Fibroblast of the conjunctiva (primary cell): ENCODE measurements around the gene ZXDC.

Experiments
- DNase-seq: peaks from one replicate; pipeline ENCODE4 v3.0.0-alpha.2; 2010; ENCODE audit warnings: low read depth

Gene ZXDC

DNA sequence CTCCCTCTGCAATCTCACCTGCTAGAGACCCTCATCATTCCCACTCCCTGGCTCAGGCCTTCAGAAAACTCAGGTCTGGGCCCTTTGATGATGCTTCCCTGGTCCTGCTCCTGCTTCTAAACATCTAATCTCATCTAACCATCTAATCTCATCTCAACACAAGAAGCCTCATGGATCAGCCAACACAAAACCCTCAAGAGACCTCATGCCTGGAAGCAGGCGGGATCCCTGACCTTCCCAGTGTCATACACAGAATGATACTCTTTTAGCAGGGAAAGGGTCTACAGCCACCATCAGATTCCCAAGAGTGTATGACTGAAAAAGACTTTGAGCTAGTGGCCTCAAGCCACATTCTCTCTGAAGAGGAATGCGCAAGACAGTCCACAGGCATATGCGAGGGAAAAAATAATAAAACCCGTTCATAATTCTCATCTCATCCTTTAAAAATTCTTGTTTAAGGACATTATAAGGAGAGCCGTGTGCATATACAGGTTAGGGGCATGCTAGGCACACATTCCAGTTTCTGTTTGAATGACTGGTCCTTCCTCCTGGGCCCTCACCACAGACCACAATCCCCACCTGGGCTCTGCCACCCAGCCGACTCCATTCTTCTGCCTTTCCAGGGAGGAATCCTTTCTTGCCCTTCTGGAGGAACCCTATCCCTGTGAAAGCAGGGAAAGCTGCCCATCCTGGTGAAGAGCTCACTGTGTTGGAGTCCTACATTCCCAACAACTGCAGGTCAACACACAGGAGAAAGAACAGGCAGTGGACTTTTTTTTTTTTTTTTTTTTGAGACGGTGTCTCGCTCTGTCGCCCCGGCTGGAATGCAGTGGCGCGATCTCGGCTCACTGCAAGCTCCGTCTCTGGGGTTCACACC is 2.2 kb downstream of the ZXDC start:
- no peak for DNase-seq

DNA sequence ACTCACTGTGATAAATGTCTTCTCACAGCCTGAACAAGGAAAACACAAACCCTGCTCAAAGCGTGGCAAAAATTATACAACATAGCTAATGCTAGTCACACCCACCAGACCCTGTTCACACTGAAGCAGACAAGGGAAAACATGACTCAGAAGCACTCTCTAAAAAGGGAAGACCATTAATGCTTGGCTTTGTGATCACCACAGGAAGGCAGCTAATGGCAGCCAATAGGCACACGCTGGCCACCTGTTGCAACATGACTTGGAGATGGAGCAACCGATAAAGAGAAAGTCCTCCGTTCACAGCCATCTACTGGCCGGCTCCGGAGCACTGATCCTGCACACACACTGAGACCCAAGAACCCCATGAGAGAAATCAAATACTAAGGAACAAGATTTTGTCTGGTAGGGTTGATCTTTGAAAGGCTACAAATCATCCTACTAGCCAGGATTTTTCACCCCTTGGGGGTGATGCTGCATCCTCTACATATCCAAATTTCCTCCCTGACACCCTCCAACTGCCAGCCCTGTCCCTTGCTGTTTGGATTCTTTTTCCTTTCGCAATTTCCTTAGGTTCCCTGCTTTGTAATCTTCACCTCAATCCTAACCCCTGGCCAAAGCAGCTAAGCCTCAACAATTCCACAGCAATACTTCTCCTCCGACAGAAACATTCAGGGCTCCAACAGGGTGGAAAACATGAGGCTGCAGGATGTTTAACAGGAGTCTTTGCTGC is 3.2 kb downstream of the ZXDC start:
- peak; percentile 80 for DNase-seq

DNA sequence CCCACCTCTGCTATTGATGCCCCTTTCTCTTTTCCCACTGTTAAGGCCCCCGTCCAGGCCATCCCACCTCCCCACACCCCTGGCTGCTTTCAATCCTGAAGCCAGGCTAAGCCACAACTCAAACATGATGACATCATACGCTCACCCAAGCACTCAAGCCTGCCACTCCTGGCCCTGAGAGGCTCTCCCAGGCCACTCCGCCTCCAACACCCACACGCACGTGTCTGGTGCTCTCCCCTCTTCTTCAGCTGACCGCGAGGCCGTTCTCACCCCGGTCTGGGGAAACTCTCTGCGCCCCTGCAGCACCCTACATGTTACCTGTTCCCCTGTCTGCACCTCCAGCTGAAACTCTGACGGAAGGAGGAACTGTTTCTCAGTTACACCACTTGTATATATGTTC is 6.2 kb downstream of the ZXDC start:
- DNase-seq: no peak

DNA sequence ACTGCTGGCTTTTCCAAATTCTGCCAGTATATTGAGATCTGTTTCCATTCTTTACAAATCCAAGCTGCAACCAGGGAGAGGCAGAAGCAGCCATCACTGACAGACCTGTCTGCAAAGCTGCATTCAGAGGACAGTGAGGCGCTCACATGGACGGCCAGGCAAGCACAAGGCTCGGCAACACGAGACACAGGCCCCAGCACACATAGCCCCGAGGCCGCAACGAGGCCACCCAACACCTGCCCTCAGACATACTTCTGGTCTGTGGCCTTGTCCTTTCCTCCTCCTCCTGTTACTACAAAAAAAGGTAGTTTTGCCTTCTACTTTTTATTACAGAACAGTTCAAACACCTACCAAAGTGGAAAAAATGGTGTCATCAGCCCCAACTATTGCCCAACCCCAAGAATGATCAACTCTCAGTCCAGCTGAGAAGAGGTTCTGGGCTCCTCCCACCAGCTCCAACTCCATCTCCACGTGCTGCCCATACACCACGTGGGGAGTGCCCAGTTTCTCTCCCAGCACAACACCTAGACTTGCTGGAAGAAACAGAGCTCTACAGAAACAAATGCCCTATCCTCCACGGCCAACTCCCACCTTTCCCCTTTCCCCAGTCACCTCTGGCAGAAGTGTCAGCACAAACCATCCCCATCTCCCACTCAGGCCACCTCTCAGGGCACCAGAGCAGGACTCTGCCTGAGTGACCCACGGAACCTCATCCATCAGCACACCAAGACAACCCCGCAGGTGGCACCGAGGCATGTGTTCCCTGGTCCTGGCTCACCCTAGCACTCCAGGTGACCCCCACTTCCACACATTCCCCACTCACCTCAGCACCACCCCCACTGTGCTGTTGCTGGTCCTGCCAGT is 7.4 kb downstream of the ZXDC start:
- no peak for DNase-seq

DNA sequence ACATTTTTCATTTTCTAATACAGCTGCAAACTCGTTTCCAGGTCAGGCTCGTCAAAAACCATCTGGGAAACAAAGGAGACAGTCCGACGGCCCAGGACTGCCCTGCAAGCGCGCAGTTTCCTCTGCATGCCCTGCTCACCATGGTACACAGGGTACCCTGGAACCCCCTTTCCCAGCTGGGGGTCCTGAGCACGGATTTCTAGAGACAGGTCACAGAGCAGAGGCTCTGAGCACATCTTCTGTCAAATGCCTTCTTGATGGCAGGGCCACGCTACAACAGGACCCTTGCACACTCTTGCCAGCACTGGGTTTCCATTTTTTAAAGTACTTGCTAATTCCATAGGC is 8.1 kb downstream of the ZXDC start:
- no peak for DNase-seq

DNA sequence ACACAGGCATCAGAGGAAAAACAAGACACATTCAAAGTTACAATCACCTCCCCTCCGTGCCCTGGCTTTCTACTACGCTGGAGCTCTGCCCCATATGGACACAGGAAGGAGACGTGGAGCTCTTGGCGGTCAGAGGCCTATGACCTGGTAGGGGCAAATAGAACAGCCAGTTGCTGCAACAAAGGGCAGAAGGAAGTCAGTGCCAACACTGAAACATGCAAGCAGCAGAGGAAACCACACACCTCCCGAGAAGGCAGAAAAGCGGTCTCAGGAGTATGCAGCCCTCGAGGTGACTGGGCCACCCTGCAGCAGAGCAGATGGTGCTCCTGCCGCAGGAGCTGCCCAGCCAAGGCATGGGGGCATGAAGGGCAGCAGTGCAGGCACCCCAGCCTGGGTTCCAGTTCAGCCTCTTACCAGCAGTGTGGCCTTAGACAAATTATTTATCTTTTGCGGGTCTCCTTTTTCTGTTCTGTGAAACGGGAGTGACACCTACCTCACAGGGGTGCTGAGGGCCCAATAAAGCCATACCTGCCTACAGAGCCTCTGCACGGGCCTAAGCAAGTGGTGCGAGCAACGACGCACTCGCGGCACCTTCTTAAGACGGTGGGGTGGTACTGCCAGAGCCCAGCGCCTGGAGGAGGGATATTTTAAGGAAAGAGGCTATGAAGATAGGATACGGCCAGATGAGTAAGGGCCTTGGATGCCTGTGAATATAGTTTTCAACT is 8.6 kb downstream of the ZXDC start:
- DNase-seq: no peak

DNA sequence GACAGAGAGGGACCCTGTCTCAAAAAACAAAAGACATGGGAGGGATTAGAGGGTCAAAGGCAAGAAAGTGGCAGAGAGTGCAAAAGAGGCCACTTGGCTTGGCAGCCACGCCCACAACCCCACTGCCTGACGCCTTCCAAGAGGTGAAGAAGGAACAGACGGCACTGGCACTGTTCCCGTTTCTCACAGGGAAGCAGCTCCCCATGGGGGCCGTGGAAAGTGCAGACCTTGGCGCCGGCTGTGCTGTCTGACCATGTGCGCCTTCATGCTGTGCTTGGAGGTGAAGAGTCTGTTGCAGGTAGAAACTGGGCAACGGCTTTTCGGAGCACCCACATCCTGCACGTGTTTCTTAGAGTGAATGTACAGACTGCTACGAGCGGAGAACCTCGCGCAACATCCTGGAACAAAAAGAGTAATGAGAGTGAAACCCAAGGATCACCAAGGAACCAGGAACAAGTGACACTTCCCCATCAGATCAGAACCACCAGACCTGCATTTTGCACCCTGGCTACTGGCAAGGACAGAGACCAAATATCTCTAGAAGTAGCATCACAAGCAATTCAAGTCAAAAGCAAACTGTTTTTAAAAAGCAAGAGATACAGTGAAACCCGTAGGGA is 9.7 kb downstream of the ZXDC start:
- DNase-seq: no peak

DNA sequence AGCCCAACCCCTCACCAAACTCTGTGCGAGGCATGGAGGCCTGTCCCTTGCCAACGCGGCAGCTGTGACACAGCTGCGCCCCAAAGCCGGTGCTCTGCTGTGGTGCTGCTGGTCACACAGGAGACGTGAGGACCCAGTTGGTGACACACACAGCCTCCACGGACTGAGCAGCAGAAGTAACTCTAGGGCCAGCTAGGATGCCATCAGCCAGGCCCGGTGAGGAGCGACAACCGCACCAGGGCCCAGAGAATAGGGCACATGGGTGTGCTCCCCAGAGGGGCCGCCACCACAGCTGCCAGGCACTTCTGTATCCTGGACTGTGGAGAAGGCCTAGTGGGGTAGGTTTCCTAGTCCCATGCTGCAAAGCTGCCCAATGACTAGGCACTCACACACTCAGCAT is 10.7 kb downstream of the ZXDC start:
- no peak for DNase-seq

DNA sequence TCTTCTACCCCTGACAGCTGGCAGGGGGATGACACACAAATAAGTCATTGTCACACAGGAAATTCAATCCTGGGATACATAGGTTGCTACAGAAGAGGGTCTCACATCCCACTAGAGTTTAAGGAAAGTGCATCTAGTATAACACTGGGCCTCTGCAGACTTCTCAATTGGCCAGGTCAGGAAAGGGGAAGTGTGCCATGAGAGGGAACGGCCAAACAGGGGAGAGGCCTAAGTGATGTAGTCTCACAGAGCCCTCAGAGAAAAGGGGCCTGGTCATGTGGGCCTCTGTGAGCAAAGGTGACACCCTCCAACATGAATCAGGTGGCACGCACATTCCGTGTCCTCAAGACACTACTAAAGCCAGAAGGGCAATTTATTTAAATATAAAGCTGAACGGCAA is 11.2 kb downstream of the ZXDC start:
- DNase-seq: no peak

DNA sequence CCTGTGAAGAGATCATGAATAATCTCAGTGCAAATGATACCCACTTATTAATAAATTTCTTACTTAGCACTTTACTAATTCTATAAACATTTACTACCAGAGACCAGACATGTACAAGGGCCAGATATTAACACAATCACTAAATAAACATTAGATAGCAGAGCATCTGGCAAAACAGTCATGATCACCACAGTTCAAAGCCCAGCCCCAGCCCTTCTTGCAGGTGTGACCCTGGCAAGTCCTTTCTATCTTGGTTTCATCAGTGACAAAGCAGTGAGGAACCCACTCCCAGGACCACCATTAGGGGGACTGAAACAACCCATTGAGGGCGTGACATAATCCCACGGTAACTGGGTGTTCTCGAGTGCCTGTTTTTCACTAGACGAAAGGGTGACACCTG is 11.6 kb downstream of the ZXDC start:
- no peak for DNase-seq

DNA sequence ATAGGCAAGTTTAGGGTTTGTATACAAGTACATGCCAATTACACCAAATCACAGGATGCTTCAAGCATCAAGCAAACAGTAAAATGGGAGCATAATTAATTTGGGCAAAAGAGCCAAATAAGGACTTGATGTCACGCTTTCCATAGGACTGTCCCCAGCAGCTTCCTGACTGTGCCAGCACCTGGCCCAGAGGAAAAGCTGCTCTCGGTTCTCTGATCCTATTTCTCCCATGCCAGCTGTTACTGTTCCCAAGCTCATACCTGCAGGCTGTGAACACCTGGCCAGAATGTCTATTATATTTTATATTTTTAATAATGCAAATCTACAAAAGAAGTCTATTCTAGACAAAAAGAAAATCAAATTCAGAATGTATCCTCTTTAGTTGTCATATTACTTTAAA is 12.2 kb downstream of the ZXDC start:
- no peak for DNase-seq

DNA sequence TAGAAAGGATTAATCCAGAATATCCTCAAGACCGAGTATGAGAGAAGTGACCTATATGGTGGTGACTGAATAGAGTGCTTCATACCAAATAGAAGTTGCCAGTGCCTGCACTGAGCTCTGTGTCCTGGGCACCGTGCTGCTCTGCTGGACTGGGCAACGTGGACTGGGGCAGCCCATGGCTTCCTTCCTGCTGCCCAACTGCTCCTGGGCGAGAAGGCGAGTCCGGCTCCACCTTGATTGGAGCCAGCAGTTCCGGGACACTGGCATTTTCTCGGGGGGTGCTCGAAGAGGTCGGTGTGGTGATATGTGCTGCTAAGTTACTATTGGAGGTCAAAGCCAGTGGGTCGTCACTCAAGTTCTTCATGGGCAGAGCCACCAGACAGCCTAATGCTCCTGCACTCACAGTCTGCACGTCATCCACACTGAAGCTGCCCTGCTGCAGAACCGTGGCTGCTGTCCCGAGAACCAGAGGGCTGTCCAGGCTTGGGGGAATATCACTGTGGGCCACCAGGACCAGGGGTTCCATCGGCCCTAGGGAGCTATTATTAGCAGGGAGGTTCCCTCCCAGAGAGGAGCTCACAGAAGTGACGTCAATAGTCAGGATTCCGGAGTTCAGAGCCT is 14.1 kb downstream of the ZXDC start:
- no peak for DNase-seq

DNA sequence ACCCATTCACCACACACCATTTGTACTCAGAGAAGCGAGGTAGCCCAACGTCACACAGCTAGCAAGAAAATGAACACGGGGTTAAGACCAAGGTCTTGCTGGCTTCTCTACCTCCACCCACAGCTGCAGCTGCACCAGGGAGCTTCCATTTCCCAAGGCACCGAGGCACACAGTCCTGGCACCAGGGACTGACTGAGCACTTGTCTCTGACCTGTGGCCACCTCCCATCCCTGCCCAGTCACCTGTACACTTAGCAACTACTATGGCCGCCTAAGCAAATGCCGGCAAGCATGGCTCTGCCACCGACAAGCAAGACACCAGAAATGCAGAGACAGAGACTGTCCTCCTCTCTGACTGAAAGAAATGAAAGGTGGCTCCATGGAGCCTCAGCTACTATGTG is 15.3 kb downstream of the ZXDC start:
- DNase-seq: no peak

DNA sequence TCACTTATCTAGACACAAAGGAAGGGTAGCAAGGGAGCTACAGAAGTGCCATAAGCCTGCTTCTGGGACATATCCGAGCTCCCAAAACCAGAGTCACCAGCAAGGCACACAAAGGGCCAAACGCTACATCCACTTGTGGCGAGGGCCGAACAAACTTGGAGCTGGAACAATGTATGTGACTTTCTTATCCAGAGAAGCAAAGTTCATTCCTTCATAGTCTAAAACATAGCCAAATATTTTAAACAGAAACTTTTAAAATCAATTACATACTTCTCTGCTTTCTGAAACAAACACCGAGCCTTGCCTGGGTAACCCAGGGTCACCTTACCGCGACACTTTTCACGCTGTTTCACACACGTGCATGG is 15.9 kb downstream of the ZXDC start:
- no peak for DNase-seq

DNA sequence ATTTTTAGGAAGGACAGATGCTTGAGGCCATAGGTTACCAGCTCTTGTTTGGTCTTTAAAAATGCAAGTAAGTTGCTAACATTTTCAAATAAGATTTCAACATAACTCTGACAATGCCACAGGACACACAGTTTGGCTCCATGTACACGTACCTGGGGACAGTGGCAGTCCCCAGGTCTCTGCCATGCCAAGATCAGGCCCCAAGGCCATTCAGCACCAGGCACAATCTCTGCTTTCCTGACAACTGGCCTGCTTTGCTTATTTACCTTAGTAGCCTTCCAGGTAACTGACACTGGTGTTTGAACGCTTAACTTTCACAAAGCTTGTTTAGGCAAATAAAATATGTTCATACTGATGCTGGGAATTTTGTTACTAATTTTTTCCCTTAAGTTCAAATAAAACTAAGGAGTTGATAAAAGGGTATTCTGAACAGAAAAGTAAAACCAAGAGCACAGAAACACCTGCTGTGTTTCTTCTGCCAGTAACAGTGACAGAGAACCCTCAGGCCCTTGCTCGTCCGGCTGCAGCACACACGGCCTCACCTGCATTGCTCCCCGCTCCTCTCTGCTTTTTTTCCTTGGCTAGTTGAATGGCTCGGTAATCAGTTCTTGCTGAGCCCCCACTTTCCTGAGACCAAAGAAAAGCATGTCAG is 16.5 kb downstream of the ZXDC start:
- DNase-seq: no peak

DNA sequence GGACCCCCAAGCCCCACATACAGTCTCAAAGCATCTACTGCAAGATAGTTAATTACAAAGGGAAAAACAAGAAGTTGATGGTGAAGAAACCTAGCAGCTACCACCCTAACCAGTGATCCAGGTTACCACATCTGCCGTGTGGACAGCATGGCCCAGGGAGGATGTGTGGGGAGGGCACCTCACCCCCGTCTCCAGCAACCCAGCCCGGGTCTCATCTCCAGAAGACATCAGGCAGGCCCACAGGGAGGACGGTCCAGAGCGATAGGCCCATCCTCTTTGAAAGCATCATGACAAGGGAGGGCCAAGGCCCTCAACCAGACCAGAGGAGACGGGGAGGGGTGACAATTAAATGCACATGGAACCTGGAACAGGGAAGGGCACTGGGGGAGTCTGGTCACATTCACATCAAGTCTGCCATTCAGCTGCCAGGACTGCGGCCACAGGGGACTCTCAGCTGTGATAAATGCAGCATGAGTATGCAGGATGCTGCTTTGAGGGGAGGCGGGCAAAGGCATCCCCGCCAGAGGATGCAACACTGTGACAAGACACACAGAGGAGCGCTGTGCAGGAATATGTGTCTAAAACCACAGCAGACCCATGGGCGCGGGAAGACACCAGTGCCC is 18.8 kb downstream of the ZXDC start:
- no peak for DNase-seq

DNA sequence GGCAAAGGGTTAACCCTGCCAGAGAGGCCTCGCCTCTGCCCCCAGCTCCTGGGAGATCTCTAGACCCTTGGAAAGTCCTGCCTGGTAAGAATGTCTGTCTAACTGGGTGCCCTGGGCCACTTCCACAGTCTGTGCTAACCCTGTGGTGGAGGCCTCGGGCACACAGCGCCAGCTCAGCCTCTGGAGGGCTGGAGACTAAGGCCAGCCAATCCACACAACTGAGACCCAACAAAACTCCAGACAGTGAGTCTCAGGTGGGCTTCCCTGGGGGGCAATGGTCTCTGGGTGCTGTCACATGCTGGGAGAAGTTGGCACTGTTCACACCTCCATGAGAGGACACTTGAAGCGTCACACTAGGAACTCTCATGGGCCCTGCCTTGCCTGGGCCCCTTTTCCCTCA is 19.5 kb downstream of the ZXDC start:
- DNase-seq: no peak

DNA sequence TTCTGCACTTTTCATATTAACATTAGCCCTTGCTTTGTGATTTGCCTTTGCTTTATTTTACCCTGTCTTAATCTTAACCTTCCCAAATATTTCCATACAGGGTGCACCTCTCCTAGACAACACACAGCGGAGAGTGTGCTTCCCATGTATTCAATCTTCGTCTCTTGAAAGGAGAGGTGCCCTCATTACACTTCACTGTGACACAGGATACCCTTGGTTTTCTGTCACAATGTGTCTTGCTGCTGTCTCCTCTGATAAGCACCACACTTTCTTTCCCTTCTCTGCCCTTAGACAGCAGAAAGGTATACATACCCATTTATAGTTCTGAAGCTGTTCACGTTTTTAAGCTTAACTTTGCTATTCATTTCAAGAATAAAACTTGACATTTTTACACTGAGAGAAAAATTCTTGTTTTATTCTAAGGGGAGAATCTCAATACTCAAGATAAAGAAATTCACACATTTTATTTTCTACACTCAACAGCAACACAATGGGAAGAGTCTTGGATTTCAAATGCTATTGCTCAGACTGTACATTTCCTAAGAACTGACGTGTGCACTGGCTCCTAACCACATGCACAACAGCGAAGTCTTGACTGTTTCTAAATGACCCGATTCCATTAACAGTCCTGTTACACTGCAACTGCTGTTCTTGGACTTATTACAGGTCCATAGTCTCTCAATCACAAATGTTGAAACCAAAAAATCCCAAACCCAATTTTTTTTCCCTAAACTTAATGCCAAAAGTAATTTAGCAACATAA is 21.1 kb downstream of the ZXDC start:
- no peak for DNase-seq

DNA sequence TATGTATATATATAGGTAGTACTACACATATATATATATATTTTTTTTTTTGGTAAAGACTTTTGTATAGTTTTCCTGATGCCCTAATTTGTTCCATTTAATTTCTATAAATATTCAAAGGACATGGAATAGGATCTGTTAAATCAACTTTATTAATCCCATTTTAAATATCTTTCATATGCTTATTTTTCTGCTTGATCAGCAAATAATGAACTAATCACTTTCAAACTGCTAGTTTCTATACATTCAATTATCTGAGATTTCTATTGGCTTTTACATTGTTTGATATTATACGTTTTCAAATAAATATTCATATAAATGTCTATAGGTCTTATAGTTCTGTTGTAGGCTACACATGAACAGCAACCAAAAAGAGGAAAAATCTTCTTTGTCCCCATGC is 21.7 kb downstream of the ZXDC start:
- no peak for DNase-seq

DNA sequence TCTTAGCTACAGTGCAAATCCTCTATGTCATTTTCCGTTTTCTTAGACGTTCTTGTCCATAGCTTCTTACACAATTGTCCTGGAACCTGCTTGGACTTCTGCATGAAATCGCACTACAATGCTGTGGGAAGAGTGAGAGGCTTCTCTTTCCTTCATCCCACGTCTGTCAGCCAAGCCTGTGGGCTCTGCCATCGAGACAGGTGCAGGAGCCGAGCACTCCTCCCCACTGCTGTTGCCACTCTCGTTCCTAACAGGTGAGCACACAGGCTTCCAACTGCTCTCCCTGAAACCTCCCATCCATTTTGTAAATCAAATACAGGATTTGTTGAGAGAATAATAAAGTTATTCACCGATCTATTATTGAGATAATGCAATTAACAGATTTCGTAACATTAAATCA is 23.5 kb downstream of the ZXDC start:
- no peak for DNase-seq
